ENCODE measurements around the gene BST1.

BST1 gene

GRCh38 chr4:15676039-15676438 is 26.8 kb upstream of the BST1 start:
- no peak overlapping the region for H3K4me3 ChIP-seq (ENCODE audit: low read depth, low read length)
- no peak for TF ChIP-seq CTCF (conservative IDR thresholded peaks at IDR 0.05; ENCODE audit: low read depth, low read length)
- no peak for DNase-seq (ENCODE audit: low read depth)

- H3K4me3 ChIP-seq (ENCODE audit: low read depth, low read length): no peak overlapping the region
- DNase-seq (ENCODE audit: low read depth): no peak
- TF ChIP-seq CTCF (conservative IDR thresholded peaks at IDR 0.05; ENCODE audit: low read depth, low read length): no peak
Observed at GRCh38 chr4:15676899-15677298, 26.0 kb upstream of the BST1 start.

DNA sequence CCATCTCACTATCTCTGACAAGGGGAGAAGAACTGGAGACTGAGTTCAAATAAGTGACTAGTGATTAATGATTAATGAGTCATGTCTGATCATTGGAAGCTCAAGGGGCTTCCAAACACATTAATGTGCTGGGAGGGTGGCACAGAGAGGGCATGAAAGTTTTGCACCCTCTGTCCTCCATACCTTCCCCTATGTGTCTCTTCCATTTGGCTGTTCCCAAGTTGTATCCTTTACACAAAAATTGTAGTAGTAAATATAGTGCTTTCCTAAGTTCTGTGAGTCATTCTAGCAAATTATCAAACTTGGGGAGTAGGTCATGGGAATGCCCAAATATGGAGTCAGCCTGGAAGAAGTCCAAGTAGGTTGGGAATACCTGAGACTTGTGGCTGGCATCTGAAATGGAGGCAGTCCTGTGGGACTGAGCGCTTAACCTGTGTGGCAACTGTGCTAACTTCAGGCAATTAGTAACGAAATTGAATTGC is 25.3 kb upstream of the BST1 start:
- DNase-seq (ENCODE audit: low read depth): peak; percentile 60
- no peak overlapping the region for H3K4me3 ChIP-seq (ENCODE audit: low read depth, low read length)
- TF ChIP-seq CTCF (conservative IDR thresholded peaks at IDR 0.05; ENCODE audit: low read depth, low read length): no peak

GRCh38 chr4:15681067-15681371 is 21.8 kb upstream of the BST1 start:
- no peak for TF ChIP-seq CTCF (conservative IDR thresholded peaks at IDR 0.05; ENCODE audit: low read depth, low read length)
- DNase-seq (ENCODE audit: low read depth): no peak
- H3K4me3 ChIP-seq (ENCODE audit: low read depth, low read length): peak overlapping the region; percentile 81

DNA sequence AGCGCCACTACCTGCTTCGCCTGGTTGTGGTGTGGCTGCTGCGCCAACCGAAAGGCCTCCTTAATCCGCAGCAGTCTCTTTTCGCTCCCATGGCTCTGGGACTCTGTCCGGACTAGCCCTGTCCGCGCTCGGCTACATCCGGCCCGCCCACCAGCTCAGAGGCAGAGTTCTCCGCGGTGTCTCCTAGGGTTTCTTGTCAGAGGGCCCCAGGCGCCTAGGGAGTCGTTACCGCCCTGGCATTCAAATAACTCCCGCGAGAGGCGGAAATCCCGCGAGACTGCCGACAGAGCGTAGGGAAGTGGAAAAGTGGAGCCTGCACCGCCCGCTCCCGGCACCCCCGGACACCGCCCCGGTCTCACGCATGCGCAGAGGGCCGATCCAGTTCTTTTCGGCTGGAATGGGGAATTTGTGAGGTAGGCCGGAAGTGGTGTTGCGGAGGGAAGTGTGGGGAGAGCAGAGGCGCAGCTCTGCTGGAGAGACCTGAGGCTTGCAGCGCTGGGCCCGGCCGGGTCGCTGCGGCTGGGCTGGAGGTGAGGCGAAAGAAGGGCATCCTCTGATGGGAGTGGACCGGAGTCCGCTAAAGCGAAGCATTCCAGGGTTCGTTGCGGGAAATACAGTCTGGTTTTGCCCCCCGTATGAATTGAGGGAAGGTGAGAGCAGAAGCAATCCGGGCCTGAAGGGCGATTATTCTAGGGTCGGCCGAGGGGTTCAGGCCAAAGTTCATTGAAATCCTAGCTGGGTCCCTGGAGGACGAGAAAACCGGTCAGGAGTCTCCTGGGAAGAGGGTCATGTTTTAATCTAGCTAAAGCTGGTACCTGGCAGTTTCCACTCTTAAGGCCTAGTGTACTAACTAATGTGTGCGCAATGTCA is 21.3 kb upstream of the BST1 start, which contains the start of gene FAM200B:
TSS of gene FAM200B (plus strand) at position 456 of the 870 bp plus-strand sequence. CDS start 5,151 bp downstream, outside the sequence.
- H3K4me3 ChIP-seq (ENCODE audit: low read depth, low read length): peak within 1 kb of the TSS; percentile 81
- peak; percentile 30 for TF ChIP-seq CTCF (conservative IDR thresholded peaks at IDR 0.05; ENCODE audit: low read depth, low read length)

GRCh38 chr4:15682242-15683142 is 20.4 kb upstream of the BST1 start:
- peak overlapping the region; percentile 81 for H3K4me3 ChIP-seq (ENCODE audit: low read depth, low read length)
- DNase-seq (ENCODE audit: low read depth): peak; percentile 35
- no peak for TF ChIP-seq CTCF (conservative IDR thresholded peaks at IDR 0.05; ENCODE audit: low read depth, low read length)

More for the DNA sequence above, 21.3 kb upstream of the BST1 start, which contains the start of gene FAM200B:
- peak; percentile 99 for DNase-seq (ENCODE audit: low read depth)
